Measurements from ENCODE around the gene OSBPL10. TPM values are rescaled to one million over a fixed set of nuclear protein-coding genes. Genes with fewer than 3 reads are reported as not detected.

OSBPL10 gene
- polyA plus RNA-seq, 3 donors: 1.0 to 4.3 (median 3.8) TPM

DNA sequence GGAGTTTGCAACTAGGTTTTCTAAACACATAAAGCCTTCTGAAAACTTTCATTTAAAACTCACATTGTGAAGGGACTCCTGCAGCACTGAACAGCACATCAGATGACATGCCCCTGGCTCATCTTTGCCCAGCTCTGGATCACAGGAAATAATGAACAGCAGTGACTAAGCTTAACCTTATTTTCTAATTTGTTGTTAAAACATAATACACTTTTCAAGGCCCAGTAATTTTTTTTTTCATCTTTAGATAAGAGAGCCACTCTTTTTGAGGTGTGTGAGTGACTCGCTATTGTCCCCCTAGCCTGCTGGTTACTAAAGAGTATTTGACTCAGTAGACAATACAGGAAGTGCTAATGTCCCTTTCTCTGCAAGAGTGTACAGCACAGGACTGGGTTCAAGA is 204.0 kb downstream of the OSBPL10 start:
- 97 to 100% (median 98%) methylated on average over 1 of the region's 1 CpG for WGBS, 3 donors
- no peak overlapping the region for H3K27ac ChIP-seq (ENCODE audit: low read depth, low read length)

DNA sequence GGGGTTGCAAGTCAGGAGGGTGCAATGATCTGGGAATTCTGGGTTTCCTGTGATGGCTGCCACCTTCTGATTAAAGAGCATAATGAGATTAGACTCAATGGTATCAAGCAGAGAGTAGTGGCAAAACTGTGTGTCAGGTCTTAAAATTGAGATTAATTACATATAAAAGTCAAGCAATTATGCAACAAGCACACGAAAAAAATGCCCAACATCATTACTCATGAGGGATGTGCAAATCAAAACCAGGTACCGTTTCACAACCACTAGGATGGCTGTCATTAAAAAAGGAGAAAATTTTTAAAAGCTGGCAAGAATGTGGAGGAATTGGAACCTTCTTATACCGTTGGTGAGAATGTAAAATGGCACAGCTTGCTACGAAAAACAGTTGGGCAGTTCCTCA is 205.0 kb downstream of the OSBPL10 start:
- no peak overlapping the region for H3K27ac ChIP-seq (ENCODE audit: low read depth, low read length)
- WGBS, 3 donors: 67 to 72% (median 72%) methylated on average over 4 of the region's 4 CpGs

DNA sequence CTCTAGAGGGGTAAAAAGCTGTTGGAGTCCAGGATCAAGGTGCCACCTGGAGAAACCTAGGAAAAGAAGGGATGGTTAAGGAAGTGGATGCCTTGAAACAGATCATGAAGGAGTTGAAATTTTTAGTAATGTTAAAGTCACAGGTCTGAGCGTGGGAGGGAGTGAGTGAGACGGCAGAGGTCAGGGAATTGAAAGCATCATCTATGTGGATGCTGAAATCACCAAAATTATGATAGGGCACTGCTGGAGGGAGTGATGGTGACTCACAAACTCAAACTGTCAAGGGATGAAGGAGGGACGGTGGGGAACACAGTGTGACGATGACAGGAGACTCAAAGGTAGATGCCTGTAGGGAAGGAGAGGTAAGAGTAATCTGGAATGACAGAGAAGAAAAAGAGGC is 205.7 kb downstream of the OSBPL10 start:
- no peak overlapping the region for H3K27ac ChIP-seq (ENCODE audit: low read depth, low read length)
- WGBS, 3 donors: 93 to 96% (median 94%) methylated on average over 4 of the region's 4 CpGs

DNA sequence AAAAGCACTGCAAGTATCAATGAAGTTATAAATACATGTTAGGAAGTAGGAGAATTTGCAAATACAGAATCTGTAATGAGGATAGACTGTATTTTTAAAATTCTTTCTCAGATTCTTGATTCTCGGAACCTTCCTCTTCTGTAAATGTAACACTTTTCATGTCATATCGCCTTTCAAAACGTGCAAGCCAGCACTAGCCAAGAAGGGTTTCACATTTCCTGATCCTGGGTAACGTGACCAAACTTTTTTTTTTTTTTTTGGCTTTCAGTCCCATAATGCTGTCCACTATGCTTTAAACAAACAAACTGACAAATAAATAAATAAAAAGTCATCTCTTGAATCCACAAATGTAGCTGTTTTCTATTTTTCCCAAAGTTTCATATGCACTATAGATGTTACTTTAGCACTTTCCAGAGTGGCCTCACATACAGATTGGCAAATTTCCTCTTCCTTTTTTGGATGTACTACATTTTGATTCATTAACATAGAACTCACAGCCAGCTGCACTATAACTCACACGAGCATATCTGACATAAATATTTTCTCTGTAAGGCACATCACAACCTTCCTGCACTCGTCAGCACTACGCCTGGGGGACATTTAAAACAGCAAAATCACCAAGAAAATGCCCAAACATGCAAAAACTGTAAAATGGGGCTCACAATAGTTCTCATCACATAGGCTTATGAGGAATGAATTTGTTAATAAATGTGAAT is 208.1 kb downstream of the OSBPL10 start:
- H3K27ac ChIP-seq (ENCODE audit: low read depth, low read length): no peak overlapping the region
- 57 to 82% (median 60%) methylated on average over 7 of the region's 7 CpGs for WGBS, 3 donors

DNA sequence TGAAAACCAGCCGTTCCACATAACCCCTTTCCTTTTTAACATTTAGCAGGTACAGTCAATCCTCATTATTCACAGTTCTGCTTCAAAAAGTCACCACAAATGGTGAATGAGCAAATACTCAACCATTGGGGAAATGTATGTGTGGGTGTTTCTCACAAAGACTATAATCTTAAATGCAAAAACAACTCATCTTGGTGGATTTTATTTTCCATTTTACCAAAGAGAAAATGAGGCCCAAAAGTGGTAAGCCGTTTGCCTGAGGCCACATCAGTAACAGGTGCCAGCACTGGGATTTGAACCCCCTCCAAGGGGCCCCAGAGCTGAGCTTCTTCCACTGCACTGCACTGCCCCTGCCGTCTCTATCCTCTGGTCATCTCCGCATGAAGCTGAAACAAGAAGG is 208.8 kb downstream of the OSBPL10 start:
- 75 to 91% (median 89%) methylated on average over 4 of the region's 4 CpGs for WGBS, 3 donors

DNA sequence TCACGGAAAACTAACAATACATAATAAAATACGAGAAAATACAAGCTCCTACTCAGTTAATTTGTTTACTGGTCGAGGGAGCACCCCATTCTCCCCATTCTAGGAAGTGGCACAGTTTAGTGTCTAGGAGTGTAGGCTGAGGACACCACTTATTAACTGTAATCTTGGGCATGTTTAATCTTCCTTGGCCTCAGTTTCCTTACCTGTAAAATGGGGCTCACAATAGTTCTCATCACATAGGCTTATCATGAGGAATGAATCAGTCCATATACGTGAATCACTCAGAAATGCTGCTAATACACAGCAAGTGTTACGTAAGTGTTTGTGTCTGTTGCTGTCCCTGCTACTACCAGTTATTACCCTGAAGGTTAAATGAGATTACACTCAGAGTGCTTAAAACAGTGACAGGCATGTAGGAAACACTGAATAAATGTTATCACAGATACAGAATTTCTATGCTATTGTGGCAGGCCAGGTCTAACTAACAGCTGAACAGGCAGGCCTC is 210.2 kb downstream of the OSBPL10 start:
- no peak overlapping the region for H3K27ac ChIP-seq (ENCODE audit: low read depth, low read length)
- WGBS, 3 donors: 73 to 77% (median 75%) methylated on average over 5 of the region's 5 CpGs

More for the DNA sequence above, 208.8 kb downstream of the OSBPL10 start:
- H3K27ac ChIP-seq (ENCODE audit: low read depth, low read length): no peak overlapping the region

DNA sequence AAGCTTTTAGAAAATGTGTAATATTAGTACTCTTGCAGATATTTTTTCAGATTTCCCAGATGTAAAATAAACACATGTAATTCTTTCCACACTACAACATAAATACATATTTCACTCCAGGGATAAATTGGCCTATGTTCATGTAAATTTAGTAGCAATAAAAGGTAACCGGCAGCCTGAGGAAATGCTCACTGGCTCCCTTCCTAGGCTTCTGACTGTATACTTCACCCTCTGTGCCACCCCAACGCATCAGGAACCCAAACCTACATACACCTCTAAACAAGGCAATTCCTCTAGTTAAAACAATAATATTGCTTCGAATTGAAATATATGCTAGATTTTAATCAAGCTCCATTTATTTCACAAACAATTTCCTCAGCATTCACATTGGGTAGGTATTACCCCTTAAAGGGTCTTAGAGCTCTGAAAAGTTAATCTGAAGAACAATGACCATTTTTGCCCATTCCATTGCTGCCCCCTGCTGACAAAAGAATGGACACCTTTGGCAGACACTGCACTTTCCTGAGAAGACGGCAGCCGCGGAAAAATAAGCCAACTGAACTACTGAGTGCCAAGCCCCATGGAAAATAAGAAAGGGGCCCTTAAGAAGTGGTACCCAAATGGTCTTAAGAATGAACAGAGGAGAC is 212.5 kb downstream of the OSBPL10 start:
- 36 to 39% (median 37%) methylated on average over 6 of the region's 6 CpGs for WGBS, 3 donors
- H3K27ac ChIP-seq (ENCODE audit: low read depth, low read length): no peak overlapping the region

DNA sequence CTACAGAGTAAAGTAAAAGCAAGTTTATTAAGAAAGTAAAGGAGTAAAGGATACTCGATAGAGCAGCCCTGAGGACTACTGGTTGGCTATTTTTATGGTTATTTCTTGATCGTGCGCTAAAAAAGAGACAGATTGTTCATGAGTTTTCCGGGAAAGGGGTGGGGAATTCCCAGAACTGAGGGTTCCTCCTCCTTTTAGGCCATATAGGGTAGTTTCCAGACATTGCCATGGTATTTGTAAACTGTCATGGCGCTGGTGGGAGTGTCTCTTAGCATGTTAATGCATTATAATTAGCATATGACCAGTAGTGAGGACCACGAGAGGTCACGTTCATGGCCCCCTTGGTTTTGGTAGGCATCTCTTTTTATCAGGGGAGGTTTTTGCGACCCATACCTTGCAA is 213.1 kb downstream of the OSBPL10 start:
- 91 to 93% (median 92%) methylated on average over 8 of the region's 8 CpGs for WGBS, 3 donors

DNA sequence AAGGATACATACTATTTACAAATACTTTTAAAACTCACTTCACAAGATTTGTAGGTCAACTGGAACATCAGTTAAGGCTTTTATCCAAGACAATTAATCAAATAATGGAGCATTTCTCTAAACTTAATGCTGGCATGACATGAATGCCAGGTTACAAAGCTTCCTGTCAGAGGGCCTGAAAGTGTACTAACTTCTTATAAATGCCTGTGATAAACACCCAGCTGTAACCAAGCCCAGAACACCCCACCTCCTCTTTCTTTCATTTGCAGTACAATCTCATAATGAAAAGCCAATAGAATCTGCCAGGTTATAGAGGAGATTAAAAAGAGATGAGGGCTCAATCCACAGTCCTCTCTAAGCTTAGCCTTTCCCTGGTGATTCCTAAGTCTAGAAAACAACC is 214.4 kb downstream of the OSBPL10 start:
- H3K27ac ChIP-seq (ENCODE audit: low read depth, low read length): no peak overlapping the region

More for the DNA sequence above, 213.1 kb downstream of the OSBPL10 start:
- H3K27ac ChIP-seq (ENCODE audit: low read depth, low read length): no peak overlapping the region

DNA sequence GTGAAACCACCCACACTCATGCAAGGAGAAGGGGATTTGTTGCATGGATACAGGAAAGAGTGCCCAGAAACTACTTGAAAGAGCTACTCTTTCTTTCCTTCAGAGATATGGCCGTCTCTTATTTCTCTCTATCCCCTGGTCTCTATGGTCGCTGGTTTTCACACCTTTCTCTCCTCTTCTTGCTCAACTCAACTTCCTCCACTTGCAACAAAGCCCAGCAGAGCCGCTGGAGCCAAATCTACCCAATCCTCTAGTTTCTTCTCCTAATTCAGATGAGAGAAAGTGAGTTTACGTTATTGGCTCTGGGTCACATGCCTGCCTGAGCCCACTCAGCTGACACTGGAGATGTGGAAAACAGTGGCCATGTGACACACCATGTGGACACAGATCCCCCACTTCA is 215.2 kb downstream of the OSBPL10 start:
- WGBS, 3 donors: 58 to 92% (median 66%) methylated on average over 3 to 4 of the region's 4 CpGs
- no peak overlapping the region for H3K27ac ChIP-seq (ENCODE audit: low read depth, low read length)

DNA sequence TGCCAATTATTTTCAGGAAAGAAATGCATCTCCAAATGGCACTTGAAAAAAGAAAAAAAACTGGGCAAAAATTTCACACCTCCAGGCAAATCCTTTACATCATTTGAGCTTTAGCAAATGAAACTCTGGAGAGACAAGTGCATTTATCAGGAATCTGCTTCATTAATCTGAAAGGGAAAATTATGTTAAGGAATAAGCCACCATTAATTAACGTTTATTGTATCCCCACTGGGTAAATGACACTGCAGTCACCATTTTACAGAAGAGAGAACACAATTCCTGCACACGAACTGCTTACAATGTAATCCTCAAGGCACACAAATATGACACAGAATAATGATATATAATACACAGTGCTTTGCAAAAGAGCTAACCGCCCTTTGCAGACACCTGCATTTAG is 217.3 kb downstream of the OSBPL10 start:
- H3K27ac ChIP-seq (ENCODE audit: low read depth, low read length): no peak overlapping the region
- WGBS, 3 donors: 57 to 71% (median 62%) methylated on average over 3 of the region's 3 CpGs

DNA sequence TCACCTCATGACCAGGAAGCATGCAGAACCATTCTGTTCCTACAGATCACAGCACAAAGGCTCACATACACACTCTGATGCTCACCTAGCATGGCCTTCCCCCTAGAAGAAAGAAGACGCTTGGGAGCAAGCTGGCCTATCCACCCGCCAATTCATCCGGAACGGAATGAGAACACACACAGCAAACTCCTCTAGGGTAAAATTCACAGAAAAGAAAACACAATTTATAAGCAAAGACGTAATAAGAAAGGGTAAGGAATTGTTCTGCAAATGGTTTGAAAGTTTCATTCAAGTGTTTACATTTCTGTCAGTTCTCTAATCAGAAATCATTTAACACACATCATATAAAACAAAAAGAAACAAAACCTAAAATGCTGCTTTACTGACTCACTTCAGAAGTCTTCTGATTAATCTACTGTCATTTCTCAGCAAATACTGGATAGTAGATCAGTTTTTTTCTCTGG is 218.1 kb downstream of the OSBPL10 start:
- 88 to 97% (median 93%) methylated on average over 5 of the region's 5 CpGs for WGBS, 3 donors
- H3K27ac ChIP-seq (ENCODE audit: low read depth, low read length): no peak overlapping the region

DNA sequence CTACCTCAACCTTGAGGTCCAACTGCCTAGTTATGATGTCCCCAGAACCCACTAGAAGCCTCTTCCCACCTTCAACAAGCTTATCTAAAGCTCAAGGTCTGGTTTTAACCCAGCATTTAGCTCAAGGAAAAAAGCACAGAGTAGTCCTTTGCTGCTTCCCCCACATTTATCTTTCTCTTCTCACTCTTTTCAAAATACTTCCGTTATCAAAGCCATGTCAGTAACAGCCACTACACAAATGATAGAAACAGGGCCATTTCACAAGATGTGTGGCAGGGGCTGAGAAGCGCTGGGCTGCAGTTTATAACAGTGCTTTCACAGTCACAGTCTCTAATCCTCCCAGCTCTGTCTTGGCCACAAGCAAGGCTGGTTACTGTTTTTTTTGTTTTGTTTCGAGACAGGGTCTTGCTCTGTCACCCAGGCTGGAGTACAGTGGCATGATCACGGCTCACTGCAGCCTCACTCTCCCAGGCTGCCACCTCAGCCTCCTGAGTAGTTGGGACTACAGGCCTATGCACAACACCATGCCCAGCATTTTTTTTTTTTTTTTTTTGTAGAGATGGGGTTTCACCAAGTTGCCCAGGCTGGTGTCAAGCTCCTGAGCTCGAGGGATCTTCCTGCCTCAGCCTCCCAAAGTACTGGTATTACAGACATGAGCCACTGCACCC is 218.8 kb downstream of the OSBPL10 start:
- no peak overlapping the region for H3K27ac ChIP-seq (ENCODE audit: low read depth, low read length)
- WGBS, 3 donors: 66 to 85% (median 71%) methylated on average over 5 of the region's 5 CpGs

DNA sequence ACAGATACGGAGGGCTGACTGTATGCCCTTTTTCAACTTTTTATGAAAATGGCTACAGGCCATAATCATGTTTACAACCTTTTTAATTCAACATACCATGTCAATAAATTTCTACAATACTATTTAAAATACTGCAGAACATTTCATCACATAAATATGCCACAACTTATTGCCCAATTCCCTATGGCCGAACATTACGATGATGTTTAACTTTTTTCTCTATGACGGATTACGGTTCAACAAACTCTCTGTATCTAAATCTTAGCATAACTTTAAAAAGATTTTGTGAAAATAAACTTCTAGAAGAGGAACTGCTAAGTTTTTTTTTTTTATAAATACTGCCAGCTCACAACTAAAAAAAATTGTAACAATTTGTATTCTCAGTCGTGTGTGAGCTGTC is 220.4 kb downstream of the OSBPL10 start:
- H3K27ac ChIP-seq (ENCODE audit: low read depth, low read length): no peak overlapping the region
- 65 to 95% (median 65%) methylated on average over 6 of the region's 6 CpGs for WGBS, 3 donors

DNA sequence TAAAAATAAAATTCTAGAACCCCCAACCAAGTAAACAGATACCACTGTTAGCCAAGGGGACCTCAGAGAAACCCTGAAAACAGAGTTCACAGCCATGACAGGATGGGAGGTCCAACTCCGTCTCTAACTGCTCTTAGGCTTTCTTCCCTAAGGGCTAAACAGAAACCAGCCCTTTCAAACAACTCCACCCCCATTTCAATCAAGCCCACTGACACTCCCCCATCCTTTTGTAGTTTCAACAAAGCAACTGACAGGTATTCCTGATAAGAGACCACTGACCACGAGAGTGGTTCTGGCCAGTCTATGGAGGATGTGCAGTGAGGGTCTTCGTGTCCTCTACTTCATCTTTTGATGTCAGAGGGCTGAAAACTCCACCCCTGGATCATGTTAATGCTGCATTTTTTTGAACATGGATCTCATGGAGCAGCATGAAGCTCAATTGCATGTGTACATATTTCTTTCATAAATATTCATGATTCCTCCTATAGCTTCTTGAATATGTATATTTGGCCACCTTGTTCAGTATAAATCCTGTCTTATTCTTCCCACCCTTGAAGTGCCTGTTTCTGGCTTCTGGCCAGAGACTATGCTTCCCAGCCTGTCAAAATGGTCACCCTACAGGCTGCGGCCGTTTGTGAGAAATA is 222.6 kb downstream of the OSBPL10 start:
- 81 to 89% (median 86%) methylated on average over 5 of the region's 5 CpGs for WGBS, 3 donors
- H3K27ac ChIP-seq (ENCODE audit: low read depth, low read length): no peak overlapping the region

DNA sequence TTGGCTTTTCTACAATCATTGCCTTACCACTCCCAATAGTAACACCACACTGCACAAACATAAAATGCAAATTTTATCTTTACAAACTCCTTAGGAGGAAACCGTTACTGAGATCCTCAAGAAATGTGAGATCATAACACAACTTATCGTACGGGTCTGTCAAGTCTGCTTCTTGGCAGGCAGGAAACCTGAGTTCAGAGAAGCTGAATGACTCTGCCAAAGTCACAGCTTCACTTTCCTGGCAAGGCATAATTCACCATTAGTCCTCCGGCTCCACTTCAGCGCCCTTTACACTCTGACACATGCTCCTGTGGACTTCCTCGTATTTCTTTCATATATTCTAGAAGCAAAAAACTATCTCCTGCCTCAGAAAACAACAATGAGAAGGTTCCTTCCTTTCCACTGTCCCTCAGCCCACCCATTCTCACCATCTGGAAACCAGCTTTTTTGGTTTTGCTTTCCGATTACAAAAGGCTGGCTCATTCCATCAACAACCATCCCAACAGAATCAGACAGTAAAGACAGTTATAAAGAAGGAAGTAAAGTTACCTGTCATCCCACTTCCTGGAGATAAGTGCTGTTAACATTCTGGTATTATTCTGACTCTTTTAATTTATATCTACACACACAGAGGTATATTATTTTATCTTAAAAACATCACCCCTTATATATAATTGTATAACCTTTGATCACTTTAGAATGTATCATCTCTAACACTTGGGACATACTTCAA is 225.0 kb downstream of the OSBPL10 start:
- 33 to 74% (median 40%) methylated on average over 7 of the region's 7 CpGs for WGBS, 3 donors
- no peak overlapping the region for H3K27ac ChIP-seq (ENCODE audit: low read depth, low read length)

DNA sequence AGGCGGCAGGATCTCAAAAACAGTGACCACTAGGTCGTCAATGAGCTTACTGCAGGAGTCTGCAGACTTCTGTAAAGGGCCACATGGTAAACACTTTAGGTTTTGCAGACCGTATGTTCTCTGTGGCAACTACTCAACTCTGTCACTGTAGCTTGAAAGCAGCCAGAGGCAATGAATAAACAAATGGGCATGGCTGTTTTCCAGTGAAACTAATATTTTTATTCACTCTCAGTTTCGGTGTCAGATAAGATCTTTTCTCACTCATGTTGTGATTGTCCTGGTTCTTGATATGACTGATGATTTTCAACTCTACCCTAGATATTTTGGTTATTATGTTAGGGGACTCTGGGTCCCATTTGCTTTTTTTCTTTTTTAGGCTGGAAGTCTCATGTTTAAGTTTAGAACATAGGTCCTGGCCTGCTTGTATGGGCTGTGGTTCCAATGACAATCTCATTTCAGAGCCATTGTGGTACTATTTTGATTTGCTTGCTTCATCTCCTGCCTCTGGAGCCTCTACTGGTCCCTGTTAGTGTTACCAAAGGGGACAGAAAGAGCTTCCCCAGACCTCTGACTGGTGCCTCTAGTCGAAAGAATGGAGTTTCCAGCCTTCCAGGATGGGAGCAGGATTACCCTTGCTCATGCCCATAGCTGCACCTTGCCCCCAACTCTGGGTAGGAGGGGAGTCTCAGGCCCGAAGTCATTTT is 226.3 kb downstream of the OSBPL10 start:
- no peak overlapping the region for H3K27ac ChIP-seq (ENCODE audit: low read depth, low read length)
- WGBS, 3 donors: 72 to 90% (median 88%) methylated on average over 6 of the region's 6 CpGs

DNA sequence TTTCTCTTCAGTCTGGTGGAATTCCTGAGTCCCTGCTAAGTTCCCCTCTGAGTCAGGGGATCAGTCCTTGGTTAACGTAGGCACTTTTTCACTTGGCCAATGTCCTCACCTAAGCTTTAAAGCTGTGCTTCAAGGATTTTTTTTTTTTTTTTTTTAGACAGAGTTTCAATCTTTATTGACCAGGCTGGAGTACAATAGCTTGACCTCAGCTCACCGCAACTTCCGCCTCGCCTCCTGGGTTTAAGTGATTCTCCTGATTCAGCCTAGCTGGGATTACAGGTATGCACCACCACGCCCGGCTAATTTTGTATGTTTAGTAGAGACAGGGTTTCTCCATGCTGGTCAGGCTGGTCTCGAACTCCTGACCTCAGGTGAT is 228.0 kb downstream of the OSBPL10 start:
- 94 to 99% (median 97%) methylated on average over 7 of the region's 7 CpGs for WGBS, 3 donors
- no peak overlapping the region for H3K27ac ChIP-seq (ENCODE audit: low read depth, low read length)
